ENCODE measurements around the gene KCNQ1OT1.

Gene KCNQ1OT1

GRCh38 chr11:2701230-2701629 is 1.4 kb upstream of the KCNQ1OT1 start:
- DNase-seq, result no peak

DNA sequence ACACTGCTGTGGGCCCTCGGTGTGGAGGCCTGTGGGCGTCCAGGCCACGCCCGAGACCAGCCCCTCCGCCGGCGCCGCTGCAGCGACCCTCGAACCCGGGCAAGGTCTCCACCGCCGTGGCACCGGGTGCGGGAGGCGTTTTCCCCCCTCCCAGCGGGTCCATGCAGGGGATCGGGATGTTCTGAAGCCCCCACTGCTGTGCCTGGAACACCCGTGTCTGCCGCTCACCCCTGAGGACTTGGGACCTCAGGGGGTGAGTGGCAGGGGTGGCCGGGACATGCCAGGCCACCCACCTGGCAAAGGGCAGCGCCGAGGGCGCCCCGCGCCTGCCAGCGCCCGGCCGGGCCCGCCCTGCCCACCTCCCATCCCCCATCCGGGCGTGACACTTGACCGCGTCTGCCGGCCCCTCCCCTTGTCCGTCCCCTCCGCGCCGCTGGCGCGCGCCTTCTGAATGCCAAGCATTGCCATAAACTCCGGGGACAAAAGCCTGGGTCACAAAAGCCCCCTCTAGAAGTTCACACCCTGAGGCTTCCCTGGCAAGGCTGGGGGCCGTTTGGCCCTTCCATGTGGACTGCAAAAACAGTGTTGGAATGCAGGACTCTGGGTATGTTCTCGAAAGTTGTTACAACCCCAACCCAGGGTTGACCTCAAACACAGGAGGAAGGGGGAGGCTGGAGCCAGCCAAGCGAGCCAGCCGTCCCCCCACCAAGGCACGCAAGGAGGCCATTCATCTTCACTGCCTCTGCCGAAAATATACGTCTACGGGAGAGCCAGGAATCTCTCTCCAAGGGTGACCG is 819 bp upstream of the KCNQ1OT1 start:
- peak in 1 of 2 experiments; percentile 41 for DNase-seq

DNA sequence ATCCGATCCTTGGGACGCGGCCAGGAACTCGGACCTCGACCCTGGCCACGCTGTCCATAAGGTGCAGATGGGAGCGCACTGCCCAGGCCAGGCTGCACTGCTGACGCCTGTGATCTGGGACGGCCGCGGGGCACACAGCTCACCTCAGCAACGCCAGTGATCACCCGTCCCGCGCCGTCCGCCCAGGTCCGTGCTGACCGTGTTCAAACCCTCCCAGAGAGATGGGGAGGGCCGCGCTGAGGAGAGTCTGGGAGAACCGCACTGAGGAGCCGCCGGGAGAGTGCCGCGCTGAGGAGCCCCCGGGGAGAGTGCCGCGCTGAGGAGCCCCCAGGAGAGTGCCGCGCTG is 636 bp downstream of the KCNQ1OT1 start:
- no peak for DNase-seq

GRCh38 chr11:2698386-2699184 is 1.2 kb downstream of the KCNQ1OT1 start:
- no peak for DNase-seq

GRCh38 chr11:2697866-2698265 is 1.9 kb downstream of the KCNQ1OT1 start:
- no peak for DNase-seq

- no peak for DNase-seq
These were observed 3.3 kb downstream of the KCNQ1OT1 start for GRCh38 chr11:2696455-2696854.

- DNase-seq, result no peak
These were observed 4.5 kb downstream of the KCNQ1OT1 start for GRCh38 chr11:2694995-2695939.

DNA sequence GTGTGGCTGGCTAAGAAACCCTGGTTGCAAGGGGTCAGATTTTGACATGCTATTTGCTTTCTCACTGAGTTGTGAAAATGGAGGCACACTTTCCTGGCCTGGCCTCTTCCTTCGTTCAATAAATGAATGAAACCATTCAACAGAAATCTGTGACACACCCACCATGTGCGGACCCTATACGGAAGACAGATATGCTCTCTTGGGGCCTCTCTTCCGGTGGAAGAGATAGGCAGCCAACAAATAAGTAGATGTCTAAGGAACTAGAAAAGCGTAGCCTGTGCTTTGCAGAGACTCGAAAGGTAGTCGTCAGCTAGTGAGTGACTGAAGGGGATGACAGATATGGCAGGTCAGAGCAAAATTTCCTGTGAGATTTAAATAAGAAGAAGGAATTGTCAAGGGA is 5.3 kb downstream of the KCNQ1OT1 start:
- no peak for DNase-seq

DNA sequence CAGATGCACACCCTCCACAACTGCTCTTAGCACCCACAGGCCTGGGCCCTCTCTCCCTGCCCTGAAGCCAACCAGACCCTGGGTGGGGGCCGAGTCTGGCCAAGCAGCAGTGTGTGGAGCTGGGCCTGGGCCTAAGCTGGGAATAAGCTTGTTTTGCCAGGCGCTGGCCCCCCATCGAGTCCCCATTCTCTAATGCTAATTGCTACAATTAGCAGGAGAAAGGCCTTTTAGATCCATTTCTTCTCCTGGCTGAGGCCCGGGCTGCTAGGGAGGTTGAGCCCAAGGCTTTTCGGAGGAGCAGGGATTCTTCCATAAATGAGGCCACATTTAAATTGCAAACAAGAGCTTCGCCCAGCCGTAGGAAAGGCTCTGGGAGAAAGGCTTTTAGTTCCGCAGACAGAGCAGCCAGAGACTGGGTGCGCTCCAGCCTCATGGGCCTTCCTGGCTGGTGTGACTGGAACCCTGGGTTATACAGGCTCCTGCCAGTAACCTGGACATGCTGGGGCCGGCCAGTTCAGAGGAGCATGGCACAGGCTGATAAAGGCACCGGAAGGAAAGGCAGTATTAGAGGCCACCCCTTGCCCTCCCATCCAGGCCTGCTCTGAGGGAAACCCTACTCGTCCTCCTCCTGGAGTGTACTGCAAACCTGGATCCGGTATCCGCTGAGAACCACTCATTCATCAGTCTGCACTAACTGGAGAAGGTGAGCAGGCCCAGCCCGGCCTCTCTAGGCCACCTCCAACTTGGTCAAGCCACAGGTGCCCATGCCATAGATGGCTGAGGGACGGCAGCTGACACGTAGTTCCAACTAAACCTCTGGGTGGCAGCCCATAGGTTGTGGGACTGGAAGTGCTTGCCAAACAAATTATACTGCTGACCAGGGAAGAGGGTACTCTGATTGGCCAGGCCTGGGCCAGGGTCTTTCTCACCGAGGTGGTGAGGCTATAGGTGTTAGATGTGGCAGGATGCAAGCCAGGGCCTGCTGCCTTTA is 6.2 kb downstream of the KCNQ1OT1 start:
- DNase-seq, result no peak

GRCh38 chr11:2691991-2692875 is 7.6 kb downstream of the KCNQ1OT1 start:
- DNase-seq, result no peak

GRCh38 chr11:2691355-2691761 is 8.4 kb downstream of the KCNQ1OT1 start:
- no peak for DNase-seq

DNA sequence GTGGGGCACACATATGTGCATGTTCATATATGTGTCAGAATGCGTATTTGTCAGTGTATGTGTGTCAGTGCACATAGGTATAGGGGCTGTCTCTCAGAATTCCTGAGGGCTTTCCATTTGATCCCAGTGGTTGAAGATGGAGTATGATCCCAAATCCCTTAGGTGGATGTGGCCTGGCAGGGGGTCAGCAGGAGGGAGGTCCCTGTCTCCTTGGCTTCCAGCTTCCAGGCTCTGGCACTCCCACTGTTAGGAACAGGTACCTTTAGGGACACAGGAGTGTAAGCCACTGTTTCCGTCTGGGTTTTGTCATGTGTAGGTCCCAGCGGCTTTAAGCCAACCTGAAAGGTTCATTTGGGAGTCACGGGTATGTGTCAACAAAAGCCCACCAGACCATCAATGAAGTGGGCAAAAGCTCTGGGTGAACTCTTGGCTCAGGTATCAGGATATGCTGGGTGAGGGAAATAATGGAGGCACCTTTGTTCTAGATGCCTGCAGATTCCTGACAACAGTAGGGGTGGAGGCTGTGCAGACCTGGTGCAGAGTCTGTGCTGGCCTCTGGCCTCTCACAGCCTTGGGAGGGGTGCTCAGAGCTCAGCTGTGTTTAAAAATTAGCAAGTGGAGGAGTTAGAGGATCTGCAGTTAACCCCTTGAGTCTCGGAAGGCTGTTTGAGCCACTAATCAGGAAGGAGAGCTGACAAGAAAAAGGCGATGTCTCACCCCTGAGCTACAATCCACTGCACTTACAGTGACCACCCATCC is 9.0 kb downstream of the KCNQ1OT1 start:
- no peak for DNase-seq

DNA sequence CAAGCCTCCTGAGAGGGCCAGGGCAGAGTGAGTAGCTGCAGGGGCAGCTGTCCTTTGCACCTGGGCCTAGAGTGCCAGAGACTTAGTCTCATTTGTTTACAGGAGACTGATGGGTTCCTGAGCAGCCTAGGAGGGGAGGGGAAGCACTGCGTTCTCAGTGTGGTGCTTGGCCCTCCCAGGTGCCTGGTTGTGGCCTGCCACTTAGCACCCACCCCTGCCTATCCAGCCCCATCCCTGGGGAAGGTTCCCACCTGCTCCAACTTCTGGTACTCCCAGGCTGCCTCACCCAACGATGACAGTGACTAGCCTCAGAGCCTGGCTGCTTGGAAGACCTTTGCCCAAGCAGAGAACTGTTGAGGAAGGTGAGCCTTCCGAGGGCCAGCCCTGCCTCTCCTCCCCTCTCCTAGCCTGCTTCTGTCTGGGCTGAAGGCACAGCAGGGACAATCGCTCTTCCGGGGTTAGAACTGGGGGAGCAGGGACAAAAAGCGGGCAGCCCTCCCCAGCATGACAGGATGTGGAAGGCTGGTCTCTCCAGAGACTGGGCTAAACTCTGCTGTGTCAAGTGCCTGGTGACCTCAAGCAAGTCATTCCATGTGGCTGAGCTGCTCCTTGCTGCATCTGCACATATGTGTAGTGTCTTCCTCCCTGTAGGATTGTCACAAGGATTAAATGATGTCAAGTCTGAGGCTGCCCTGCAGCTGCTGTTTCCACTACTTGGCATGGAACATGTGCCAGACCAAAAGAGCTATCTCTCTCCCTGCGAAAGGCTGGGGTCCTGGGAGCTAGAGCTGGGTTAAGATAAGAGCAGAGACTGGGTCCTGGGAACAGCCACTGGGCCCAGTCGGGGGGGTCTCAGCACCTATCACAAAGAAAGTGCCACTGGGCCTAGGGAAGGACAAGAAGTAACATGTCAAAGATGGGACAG is 9.9 kb downstream of the KCNQ1OT1 start:
- no peak for DNase-seq

DNA sequence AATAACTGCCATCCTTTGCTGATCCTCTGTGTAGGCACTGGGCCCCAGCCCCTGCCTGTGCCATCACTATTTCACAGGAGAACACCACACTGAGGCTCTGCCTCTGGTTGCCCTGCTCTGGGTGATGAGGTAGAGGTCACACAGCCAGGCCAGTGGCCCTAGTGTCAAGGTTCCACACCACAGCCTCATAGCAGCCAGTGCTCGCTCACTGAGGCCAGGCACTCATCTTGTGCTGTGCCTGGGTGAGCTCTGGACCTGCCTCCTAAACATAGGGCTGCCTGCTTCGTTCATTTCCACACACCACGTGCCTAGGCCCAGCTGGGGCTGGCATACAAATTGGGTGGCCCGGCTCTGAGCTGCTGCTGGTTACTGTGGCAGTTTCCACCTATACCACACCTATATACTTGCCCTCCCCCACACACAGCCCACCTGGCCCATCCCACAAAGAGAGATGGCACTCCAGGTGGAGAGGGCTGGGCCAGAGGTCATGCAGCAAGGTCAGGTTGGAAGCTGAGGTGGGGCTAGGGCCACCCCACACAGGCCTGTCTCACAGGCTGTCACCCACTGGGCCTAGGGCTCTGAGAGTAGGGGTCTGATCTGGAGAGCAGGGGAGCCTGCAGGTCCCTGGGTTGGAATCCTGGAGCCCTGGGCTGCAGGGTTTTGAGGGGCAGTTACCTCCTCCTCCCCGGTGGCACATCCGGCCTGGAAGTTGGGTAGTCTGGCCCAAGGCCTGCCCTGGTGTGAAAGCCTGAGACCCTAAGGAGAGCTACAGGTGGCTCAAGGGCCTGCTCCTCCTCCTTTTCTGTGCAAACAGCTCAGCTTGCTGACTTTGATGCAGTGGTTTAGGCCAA is 11.2 kb downstream of the KCNQ1OT1 start:
- no peak for DNase-seq

DNA sequence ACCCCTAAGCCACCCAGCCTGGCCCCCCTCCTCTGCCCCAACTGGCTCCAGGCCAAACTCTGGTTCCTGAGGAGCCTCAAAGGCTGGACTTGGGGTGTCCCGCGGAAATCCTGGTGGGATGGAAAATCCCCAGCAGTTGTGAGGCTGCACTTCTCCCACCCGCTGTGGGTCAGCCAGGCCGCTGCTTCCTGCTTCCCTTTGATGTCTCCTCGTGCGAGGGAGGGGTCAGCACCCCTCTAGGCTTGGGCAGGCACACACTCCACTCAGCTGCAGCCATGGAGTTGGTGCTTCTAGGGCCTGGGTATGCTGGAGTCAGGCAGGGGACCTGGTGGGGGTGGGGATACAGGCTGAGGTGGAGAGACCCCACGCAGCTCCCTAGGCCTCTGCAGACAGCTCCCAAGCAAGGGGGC is 12.0 kb downstream of the KCNQ1OT1 start:
- no peak for DNase-seq

DNA sequence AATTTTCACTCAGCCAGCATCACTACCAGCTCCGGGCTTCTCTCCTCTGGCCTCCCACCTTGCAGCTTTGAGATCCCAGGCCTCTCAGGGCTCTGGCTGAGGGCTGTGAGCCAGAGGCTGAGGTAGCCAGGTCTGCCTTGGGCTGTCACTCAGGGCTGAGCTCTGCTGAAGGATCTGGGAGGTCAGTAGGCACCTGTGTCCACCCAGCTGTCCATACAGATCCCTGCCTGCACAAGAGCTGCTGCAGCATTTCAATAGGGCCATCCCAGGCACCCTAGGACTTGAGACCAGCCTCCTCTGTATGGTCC is 12.6 kb downstream of the KCNQ1OT1 start:
- DNase-seq, result no peak

DNA sequence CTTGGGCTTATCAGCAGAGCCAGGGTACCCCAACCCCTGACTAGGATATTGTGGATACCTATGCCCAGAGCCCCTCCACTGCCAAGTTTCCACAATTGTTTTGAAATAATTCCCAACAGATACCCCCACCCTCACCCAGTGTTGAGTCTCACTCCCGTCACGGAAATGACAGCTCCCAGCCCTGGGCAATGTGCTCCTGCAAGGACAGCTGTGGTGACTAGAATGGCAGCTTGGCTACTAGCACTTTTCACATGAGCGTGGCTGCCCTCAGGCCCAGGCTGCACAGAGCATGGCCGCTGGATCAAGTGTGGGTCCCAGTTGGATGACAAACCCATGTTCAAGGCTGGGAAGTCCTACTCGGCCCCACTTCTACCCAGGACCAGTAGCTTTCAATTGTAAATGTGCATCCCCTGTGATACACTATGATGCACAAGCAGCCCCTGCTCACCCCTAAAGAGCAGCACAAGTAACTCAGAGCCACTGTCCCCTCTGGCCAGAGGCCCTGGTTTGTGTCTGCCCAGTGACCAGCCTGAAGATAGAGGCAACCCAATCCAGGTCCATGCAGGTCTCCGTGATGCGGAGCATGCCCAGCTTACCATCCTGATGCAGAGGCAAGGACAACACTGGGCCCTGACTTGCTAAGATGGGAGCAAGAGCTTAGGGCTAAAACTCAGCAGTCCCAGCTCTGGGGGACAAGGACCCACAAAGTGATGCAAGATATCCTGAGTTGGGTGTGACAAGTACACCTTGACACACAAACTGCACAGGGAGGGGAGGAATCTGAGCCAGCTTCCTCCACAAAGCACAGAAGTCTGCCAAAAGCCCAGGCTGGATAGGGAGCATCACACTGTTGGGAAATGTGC is 13.2 kb downstream of the KCNQ1OT1 start:
- DNase-seq, result no peak
